Suppressor macrophage (primary cell): ENCODE results near the gene SGMS2.
"Not testable (repeated sequence)": the region's sequence is repeated elsewhere in the genome, so short reads cannot be mapped to it uniquely, and the experiment has no call there.

Experiments used
- DNase-seq, 4 experiments: peaks; one replicate each; pipeline ENCODE4 v3.0.0-alpha.2; 2020 to 2022

The SGMS2 gene

DNA sequence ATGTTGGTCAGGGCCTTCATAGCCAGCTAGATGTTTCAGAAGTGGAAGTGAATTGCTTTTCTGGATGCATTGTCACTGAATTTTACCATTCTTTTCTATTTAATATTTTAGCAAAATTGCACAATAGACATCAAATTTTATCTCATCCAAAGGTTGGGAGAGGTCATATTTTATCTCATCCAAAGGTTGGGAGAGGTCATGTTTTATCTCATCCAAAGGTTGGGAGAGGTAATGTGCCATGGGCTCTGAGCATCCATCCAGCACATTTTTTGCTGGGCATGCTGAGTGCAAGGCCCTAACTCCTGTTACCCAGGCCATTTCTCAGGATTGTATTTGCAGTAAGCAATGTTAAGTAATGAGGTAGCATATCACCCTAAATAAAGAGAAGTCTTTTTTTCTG, 91.9 kb downstream of the SGMS2 start:
- no peak for DNase-seq

DNA sequence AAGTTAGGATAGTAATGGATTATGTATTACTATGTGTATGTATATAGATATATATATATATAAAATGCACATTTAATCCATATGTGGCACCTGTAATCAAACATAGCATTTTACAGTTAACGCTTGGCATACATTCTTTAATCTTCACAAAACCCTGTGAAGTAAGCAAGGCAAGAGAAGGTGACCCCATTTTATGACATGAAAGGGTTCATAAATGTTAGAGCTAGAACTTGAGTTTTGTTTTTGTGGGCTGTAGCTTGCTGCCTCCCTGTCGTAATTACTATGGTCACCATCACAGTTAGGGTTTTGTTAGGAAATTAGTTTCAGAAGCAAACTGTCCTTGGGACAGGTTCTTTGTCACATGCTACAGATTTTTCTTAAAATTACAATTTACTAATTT, 92.8 kb downstream of the SGMS2 start:
- DNase-seq: no peak

DNA sequence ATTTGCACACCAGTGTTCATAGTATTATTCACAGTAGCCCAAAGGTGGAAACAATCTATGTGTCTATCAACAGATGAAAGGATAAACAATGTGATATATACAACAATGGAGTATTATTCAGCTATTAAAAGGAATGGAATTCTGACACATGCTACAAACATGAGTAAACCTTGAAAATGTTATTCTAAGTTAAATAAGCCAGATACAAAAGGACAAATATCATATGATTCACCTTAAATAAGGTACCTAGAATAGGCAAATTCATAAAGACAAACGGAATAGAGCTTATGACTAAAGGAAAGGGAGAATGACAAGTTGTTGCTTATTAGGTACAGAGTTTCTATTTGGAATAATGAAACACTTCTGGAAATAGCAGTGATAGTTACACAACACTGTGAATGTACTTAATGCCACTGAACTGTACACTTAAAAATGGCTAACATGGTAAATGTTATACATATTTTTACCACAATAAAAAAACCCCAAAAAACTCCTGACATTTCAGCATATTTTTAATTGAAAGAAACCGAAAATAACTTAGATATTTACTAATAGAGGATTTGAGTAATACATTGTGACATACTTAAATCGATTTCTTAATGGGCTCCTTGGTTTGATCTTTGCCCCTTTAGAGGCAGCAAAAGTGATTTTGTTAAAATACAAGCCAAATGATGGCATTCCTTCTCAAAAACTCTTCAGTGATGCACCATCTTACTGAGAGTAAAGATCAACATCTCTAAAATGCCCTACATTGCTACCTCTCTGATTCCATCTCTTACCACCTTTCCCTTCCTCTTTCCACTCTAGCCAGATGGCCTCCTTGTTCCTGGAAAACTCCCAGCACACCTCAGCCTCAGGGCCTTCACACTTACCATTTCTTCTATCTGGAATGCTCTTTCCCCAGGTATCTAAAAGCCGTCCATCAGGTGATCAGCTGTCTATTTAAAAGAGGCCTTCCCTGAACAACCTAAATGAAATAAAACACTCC, 98.0 kb downstream of the SGMS2 start:
- no peak for DNase-seq

DNA sequence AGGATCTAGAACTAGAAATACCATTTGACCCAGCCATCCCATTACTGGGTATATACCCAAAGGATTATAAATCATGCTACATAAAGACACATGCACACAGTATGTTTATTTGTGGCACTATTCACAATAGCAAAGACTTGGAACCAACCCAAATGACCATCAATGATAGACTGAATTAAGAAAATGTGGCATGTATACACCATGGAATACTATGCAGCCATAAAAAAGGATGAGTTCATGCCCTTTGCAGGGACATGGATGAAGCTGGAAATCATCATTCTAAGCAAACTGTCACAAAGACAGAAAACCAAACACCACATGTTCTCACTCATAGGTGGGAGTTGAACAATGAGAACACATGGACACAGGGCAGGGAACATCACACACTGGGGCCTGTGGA, 101.0 kb downstream of the SGMS2 start:
- not testable (repeated sequence) for DNase-seq

DNA sequence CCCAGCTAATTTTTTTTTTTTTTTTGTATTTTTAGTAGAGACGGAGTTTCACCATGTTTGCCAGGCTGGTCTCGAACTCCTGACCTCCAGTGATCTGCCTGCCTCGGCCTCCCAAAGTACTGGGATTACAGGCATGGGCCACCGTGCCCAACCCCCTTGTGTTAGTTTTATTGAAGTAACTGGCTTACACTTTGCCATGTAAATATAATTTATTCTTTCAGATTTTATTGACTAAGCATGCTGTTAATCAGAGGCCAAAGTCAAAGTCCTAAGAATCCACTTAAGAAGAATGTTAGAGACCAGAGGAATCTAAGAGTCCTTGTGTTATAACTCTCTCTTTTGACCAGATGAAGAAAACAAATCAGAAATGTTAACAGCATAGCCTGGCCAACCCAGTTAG, 102.1 kb downstream of the SGMS2 start:
- DNase-seq: not testable (repeated sequence)

GRCh38 chr4:107930821-107931774, 106.4 kb downstream of the SGMS2 start, which contains the start of gene CYP2U1:
TSS of gene CYP2U1 (plus strand) at chr4:107931549. CDS start at chr4:107931644, 95 bp downstream.
- peak; percentile 75 to 91 (median 84) for DNase-seq

DNA sequence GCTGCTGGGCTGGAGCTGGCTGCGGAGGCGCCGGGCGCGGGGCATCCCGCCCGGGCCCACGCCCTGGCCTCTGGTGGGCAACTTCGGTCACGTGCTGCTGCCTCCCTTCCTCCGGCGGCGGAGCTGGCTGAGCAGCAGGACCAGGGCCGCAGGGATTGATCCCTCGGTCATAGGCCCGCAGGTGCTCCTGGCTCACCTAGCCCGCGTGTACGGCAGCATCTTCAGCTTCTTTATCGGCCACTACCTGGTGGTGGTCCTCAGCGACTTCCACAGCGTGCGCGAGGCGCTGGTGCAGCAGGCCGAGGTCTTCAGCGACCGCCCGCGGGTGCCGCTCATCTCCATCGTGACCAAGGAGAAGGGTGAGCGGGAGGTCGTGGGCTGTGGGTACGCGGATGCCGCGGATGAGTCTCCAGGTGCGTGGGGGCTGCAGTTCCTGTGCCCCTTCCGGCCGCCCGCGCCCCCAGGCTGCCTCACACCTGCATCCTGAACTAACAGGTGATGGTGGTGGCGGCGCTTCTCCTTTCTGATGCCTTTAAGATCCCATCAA, 107.1 kb downstream of the SGMS2 start:
- peak in 1 of 4 experiments; percentile 11 for DNase-seq

GRCh38 chr4:107935246-107935645, 110.5 kb downstream of the SGMS2 start:
- DNase-seq: no peak

DNA sequence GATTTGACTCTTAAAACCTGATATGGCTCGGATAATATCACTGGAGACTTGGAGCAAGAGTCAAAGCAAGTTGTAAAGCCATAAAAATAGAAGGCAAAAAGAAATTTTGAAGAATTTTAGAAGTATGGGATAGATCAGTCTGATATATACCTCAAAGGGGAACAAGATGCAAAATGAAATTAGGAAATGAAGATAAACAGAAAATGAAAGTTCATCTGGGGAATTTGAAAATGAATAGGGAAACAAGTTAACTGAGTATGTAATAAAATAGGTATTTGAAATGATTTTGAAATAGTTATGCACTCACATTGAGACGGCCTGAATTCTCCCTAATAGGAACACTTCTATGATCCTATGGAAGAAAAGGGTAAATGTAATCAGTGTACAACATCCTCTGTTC, 112.3 kb downstream of the SGMS2 start:
- DNase-seq: peak in 2 of 4 experiments; percentile 10 to 32

- DNase-seq: no peak
Measured at GRCh38 chr4:107939307-107939706, 114.6 kb downstream of the SGMS2 start.

- no peak for DNase-seq
Measured at GRCh38 chr4:107945809-107946208, 121.1 kb downstream of the SGMS2 start.

GRCh38 chr4:107950746-107951540, 126.2 kb downstream of the SGMS2 start:
- DNase-seq: no peak

GRCh38 chr4:107951551-107951950, 126.8 kb downstream of the SGMS2 start:
- DNase-seq: no peak

DNA sequence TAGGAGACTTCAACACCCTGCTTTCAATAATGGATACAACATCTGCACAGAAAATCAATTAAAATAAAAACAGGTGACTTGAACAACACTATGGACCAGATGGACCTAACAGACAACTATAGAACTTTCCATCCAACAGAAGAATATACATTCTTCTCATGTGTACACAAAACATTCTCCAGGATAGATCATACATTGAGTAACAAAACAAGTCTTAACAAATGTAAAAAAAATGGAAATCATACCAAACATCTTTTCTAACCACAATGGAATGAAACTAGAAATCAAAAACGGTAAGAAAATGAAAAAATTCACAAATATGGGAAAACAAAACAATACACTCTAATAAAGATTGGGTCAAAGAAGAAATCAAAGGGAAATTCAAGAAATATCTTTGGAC, 131.3 kb downstream of the SGMS2 start:
- no peak for DNase-seq
